CD4-positive, alpha-beta memory T cell (primary cell): ENCODE results near the gene GMDS. TPM values are rescaled to one million over a fixed set of nuclear protein-coding genes. Genes with fewer than 3 reads are reported as not detected.
A peak's percentile ranks its signal among the peaks of the same experiment; 100 is the strongest.

Experiments used
- CTCF ChIA-PET: fragments of 350-600 bp; sonication (Branson Sonifier 250); formaldehyde crosslinking; loops from one replicate; lab custom pipeline; 2021; ENCODE audit warnings: inconsistent platforms; ENCODE audit not compliant: partially characterized antibody; lab: Charles Lee
- POLR2A ChIA-PET: fragments of 350-600 bp; sonication (Branson Sonifier 250); formaldehyde crosslinking; loops from one replicate; lab custom pipeline; 2021; ENCODE audit not compliant: partially characterized antibody; lab: Charles Lee
- DNase-seq, 5 donors: peaks; one replicate each; pipeline versions ENCODE4 v3.0.0 to v3.0.0-alpha.2; 2020 to 2022; ENCODE audit warnings: mixed read lengths in 1 of 5
- H3K27ac ChIP-seq: one replicate; pipeline ENCODE4 v1.7.0; 2013; ENCODE audit warnings: low read depth, low read length
- H3K27me3 ChIP-seq: 2 replicates; pipeline ENCODE4 v1.7.0; 2013; ENCODE audit warnings: mild to moderate bottlenecking, low read length, moderate library complexity; ENCODE audit not compliant: insufficient read depth
- H3K36me3 ChIP-seq: 2 replicates; pipeline ENCODE4 v1.7.0; 2013; ENCODE audit warnings: mild to moderate bottlenecking, low read length, moderate library complexity; ENCODE audit not compliant: insufficient read depth
- H3K4me1 ChIP-seq: 2 replicates; pipeline ENCODE4 v1.7.0; 2013; ENCODE audit warnings: mild to moderate bottlenecking, low read length, moderate library complexity; ENCODE audit not compliant: insufficient read depth
- H3K4me3 ChIP-seq, 2 donors: one replicate each; pipeline ENCODE4 v1.7.0; 2013; ENCODE audit warnings: low read length in 2 of 2, mild to moderate bottlenecking in 1 of 2
- H3K9me3 ChIP-seq, 2 donors: one replicate each; pipeline ENCODE4 v1.7.0; 2013; ENCODE audit warnings: low read length in 2 of 2, control low read depth in 1 of 2; ENCODE audit not compliant: control insufficient read depth in 1 of 2
- H3K27ac Mint-ChIP-seq, 7 donors: one replicate each; pipeline ENCODE4 v1.8.0; 2020 to 2021; ENCODE audit warnings: mixed read lengths in 7 of 7, mild to moderate bottlenecking in 6 of 7, inconsistent platforms in 3 of 7, moderate library complexity in 3 of 7
- H3K27me3 Mint-ChIP-seq, 2 donors: one replicate each; pipeline ENCODE4 v1.8.0; 2020 to 2021; ENCODE audit warnings: mixed read lengths in 2 of 2
- H3K36me3 Mint-ChIP-seq, 2 donors: one replicate each; pipeline ENCODE4 v1.8.0; 2020 to 2021; ENCODE audit warnings: mixed read lengths in 2 of 2, inconsistent platforms in 1 of 2, mild to moderate bottlenecking in 1 of 2
- H3K4me1 Mint-ChIP-seq, 4 donors: one replicate each; pipeline ENCODE4 v1.8.0; 2020 to 2021; ENCODE audit warnings: mixed read lengths in 4 of 4, mild to moderate bottlenecking in 1 of 4
- H3K4me3 Mint-ChIP-seq, 8 donors: one replicate each; pipeline ENCODE4 v1.8.0; 2020 to 2021; ENCODE audit warnings: mixed read lengths in 8 of 8, mild to moderate bottlenecking in 7 of 8, moderate library complexity in 6 of 8, inconsistent platforms in 3 of 8
- H3K9me3 Mint-ChIP-seq, 8 donors: one replicate each; pipeline ENCODE4 v1.8.0; 2020 to 2021; ENCODE audit warnings: mixed read lengths in 8 of 8, mild to moderate bottlenecking in 5 of 8, inconsistent platforms in 3 of 8, moderate library complexity in 1 of 8
- intact Hi-C: fragments of 100-400 bp; cut with micrococcal nuclease; formaldehyde crosslinking; loops from one replicate; pipeline ENCODE4 v1.15.1; 2023
- polyA plus RNA-seq, 2 donors: library from polyadenylated mRNA; unstranded; fragments of 300-500 nt; fragmentation: Illumina TruSeq; gene quantifications; one replicate each; pipeline ENCODE4 v1.2.3, GENCODE V29; 2021
- total RNA-seq, 2 experiments: library from RNA; stranded (reverse); gene quantifications; one replicate each; pipeline ENCODE4 v1.2.3, GENCODE V29; 2021

Gene GMDS
- total and polyA plus RNA-seq, 4 experiments from 2014 or later, result 12.1 to 24.0 (median 15.2) TPM

DNA sequence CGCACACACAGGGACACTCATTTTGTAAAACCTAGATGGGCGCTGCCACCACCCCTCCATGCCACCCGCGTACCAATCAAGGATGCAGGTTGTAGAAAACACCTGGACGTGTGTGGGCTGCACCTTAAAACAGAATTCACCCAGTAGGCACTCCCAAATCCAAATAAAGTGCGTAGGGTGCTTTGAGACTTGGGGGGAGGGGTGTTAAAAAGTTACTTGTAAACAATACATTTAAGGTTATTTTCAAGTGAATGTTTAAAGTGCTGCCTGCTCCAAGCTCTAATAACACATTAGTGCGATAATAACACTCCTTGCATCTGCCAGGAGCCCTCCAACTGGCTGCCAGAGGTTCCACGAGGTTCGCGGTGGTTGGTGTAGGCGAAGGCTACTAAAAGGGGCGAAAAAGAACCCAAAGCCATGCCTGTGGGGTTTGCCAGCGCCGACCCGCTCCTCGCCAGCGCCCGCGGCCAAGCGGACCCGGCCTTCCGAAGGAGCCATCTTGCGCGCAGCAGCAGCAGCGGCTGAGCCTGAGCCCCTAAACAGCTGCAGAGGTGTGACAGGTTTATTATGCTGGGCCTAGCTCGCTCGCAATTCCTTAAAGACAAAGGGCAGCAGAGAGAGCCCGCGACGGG, 624.2 kb downstream of the GMDS start:
- H3K27me3 Mint-ChIP-seq, result peaks cover 44 to 60% of the 10 kb centered on the region in 2 donors
- DNase-seq, result no peak
- H3K36me3 Mint-ChIP-seq, result peaks cover 4 to 22% of the 10 kb centered on the region in 2 donors
- no peaks in the 10 kb centered on the region for H3K36me3 ChIP-seq
- CTCF ChIA-PET, result no interaction called here
- intact Hi-C loops, result no loop called here
- no peaks in the 10 kb centered on the region for H3K9me3 ChIP-seq
- peaks cover 15% of the 10 kb centered on the region for H3K4me1 ChIP-seq
- H3K27ac ChIP-seq, result no peak overlapping the region
- POLR2A ChIA-PET, result no interaction called here
- H3K27ac Mint-ChIP-seq, result no peak overlapping the region
- H3K9me3 Mint-ChIP-seq, result peaks cover 0 to 2% (median 0%) of the 10 kb centered on the region in 8 donors
- peaks cover 11% of the 10 kb centered on the region for H3K27me3 ChIP-seq
- no peak overlapping the region for H3K4me3 ChIP-seq
- H3K4me3 Mint-ChIP-seq, result no peak overlapping the region
- H3K4me1 Mint-ChIP-seq, result peaks cover 11 to 17% (median 12%) of the 10 kb centered on the region in 4 donors

DNA sequence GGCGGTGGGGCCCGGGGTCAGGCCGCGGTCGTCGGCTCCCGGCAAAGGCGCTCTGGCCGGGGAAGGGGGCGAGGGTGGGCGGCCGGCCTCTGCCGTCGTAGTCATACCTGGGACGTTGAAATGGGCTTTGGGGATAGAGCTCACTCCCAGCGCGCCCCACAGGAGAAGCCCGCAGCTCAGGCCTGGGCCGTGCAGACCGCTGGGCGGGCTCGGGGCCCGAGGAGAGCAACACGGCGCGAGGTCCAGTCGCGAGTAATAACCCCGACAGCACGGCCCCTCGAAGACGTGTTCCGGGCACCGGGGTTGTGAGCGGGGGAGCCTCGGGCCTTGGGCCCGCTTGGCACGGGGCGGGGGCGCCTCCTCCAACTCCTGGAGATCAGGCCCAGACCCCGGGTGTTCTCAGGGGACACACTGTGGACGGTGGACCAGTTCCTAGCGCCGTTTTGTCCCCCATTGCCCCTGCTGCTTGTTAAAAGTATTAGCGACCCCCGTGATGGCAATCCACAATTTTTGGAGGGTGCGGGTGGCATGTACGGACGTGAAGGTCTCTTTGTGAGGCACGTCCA, 624.8 kb downstream of the GMDS start:
- CTCF ChIA-PET, result no interaction called here
- Histone ChIP-seq H3K27me3 (peaks cover 9% of the 10 kb centered on the region), H3K27ac (no peak overlapping the region), H3K9me3 (no peaks in the 10 kb centered on the region), H3K4me1 (peaks cover 9% of the 10 kb centered on the region), H3K4me3 (no peak overlapping the region), H3K36me3 (no peaks in the 10 kb centered on the region)
- Mint-ChIP-seq H3K9me3 (peaks cover 0 to 2% (median 0%) of the 10 kb centered on the region in 8 donors), H3K4me3 (no peak overlapping the region), H3K36me3 (peaks cover 4 to 22% of the 10 kb centered on the region in 2 donors), H3K27ac (no peak overlapping the region), H3K4me1 (peaks cover 6 to 11% (median 8%) of the 10 kb centered on the region in 4 donors), H3K27me3 (peaks cover 46 to 62% of the 10 kb centered on the region in 2 donors)
- POLR2A ChIA-PET, result no interaction called here
- no peak for DNase-seq
- intact Hi-C loops, result no loop called here

DNA sequence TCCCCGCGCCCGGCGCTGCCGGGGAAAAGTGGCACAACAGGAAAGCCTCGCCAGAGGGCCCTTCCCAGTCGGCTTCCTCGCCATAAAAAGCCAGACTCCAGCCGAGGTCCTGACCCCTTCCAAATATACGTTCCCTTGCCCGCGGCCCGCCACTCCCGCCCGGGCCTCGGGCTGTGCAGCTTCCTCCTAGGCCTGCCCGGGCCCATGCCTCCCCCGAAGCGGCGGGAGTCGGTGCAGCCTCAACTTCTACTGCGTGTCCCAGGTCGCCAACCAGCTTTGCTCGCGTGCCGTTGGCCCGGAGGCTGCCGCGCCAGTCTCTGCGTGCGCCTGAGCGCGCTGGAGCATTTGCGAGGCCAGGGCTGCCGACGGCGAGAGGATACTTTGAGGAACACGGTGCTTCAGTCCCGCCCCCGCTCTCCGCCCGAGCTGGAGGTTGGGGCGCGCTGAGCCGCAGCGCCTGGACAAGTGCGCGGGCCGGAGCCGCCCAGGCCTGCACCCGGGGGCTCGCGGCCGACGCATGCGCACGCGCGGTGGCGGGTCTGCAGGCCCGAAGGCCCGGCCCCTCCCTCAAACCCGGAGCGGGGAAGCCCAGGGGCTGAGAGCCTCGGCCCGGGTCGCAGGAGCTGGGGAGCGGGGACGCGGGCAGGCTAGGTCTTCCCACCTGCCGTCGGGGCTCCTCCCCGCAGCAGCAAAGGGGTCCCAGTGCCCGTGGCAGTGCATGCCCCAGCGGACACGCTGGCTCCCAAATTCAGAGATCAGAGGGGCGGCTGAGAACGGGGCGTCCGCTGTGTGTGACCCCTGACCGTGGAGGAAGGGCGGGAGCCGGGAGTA, 625.5 kb downstream of the GMDS start:
- ChIA-PET CTCF (no interaction called here), POLR2A (no interaction called here)
- Histone ChIP-seq H3K4me3 (no peak overlapping the region), H3K27me3 (peaks cover 4% of the 10 kb centered on the region), H3K9me3 (no peaks in the 10 kb centered on the region), H3K36me3 (no peaks in the 10 kb centered on the region), H3K4me1 (peaks cover 2% of the 10 kb centered on the region), H3K27ac (no peak overlapping the region)
- Mint-ChIP-seq H3K27ac (no peak overlapping the region), H3K4me1 (peaks cover 0 to 4% (median 2%) of the 10 kb centered on the region in 4 donors), H3K36me3 (peaks cover 4 to 22% of the 10 kb centered on the region in 2 donors), H3K9me3 (no peaks in the 10 kb centered on the region), H3K4me3 (no peak overlapping the region), H3K27me3 (peaks cover 42 to 57% of the 10 kb centered on the region in 2 donors)
- intact Hi-C loops, result no loop called here
- DNase-seq, result no peak

DNA sequence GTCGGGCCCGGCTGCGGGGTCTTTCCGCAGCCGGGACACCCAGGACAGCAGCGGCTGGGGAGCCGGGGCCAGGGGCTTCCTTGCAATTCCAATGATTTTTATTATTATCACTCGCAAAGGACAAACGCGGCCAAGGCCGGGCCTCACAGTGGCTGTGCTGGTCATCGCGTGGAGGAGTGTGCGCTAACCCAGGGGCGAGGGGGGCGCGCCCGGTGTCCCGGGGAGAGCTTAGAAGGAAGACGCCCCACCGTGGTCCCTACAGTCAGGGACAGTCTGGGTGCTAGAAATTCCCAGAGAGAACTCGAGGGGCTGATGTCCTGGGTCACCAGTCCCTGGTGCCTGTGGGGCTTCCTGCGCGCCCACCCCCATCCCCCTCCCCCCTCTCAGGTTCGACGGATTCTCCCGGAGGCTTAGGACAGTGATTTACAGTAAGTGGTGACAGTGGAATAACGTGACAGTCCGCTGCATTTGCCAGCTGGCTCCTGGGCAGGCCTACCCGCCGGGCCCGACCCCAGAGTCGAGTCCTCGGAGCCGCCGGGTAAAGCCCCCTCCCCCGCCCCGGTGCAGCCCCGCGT, 626.2 kb downstream of the GMDS start:
- peaks cover 1% of the 10 kb centered on the region for H3K4me1 ChIP-seq
- H3K36me3 ChIP-seq, result no peaks in the 10 kb centered on the region
- peaks cover 0 to 4% (median 1%) of the 10 kb centered on the region in 4 donors for H3K4me1 Mint-ChIP-seq
- intact Hi-C loops, result no loop called here
- H3K4me3 ChIP-seq, result no peak overlapping the region
- no peak overlapping the region for H3K27ac ChIP-seq
- H3K27me3 Mint-ChIP-seq, result peaks cover 42 to 57% of the 10 kb centered on the region in 2 donors
- ChIA-PET POLR2A (no interaction called here), CTCF (no interaction called here)
- H3K27ac Mint-ChIP-seq, result no peak overlapping the region
- peaks cover 7% of the 10 kb centered on the region for H3K27me3 ChIP-seq
- no peak for DNase-seq
- peaks cover 4 to 22% of the 10 kb centered on the region in 2 donors for H3K36me3 Mint-ChIP-seq
- no peak overlapping the region for H3K4me3 Mint-ChIP-seq
- no peaks in the 10 kb centered on the region for H3K9me3 ChIP-seq
- H3K9me3 Mint-ChIP-seq, result no peaks in the 10 kb centered on the region

DNA sequence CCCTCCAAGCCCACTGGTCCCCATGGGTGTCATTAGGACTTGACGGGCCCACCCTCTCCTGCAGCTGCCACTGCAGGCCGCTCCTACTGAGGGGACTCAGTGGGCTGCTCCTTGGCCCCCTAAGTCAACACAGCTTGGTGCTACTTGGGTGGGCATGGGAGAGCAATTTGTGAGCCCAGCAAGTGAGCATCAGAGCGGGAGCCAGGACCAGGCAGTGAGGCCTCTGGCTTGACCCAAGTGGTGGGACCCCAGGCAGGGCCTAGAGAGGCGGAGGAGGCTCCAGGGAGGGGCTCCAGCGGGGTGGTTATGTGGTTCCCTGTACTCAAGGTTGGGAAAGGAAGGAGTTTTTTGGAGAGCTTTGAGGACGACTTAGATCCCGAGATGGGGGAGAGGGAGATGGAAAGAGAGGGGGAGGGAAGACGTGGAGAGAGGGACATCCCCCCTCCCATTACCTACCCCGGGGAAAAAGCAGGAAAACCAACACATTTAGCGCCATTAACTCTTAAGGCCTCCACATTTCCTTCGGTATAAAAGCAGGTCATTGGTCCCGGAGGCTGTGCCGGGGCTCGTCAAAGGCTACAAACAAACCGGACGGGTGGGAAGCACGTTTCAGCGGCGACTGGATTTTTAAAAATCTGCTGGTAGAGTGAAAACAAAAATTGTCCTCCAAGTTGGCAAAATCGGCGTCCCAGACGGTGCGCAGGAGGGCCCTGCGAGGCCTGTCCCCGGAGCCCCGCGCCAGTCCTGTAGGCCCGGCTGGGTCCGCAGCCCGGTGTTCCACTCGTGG, 626.9 kb downstream of the GMDS start:
- H3K27me3 ChIP-seq, result peaks cover 12% of the 10 kb centered on the region
- Mint-ChIP-seq H3K4me3 (peak overlapping the region in 3 of 8 donors; percentile 13 to 36 (median 13)), H3K36me3 (peaks cover 4 to 19% of the 10 kb centered on the region in 2 donors)

DNA sequence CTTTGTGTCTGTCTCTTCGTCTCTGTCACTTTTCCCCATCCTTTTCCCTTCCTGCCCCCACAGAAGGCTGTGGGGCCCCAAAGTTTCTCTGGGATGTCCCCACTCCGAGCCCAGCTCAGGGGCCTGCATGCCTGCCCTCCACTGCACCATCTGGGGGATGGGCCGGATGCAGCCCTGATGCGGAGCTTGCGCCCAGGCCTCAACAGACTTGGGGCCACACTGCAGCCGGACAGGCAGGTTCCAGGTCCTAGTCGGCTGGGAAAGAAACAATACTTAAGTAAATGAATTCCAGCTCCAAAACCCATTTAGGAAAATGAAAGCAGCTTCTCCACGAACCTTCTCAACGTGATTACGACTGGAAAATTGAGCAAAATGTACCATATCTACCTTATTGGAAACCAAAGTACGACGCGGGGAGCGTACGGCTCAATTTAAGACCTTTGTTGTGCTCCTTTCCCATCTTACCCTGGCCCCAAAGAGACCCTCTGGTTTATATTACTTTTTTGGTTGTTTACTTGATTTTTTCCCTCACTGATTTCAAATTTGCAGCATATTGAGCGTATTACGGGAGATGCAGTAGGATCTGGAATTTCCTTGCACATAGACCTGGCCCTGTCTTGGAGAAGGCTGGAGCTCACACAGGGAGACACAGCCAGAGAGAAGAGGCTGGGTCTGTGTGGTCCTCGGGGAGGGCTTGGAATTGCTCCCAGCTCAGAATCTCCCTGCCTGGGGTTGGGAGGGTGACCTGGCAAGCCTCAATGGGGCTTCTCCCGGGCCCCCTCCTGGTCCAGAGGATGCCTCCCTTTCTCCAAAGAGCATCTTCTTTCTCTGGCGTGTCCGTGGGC, 627.7 kb downstream of the GMDS start:
- POLR2A ChIA-PET, result no interaction called here
- Histone ChIP-seq H3K4me1 (peaks cover 10% of the 10 kb centered on the region), H3K27ac (no peak overlapping the region), H3K36me3 (no peaks in the 10 kb centered on the region), H3K9me3 (no peaks in the 10 kb centered on the region), H3K27me3 (peaks cover 20% of the 10 kb centered on the region), H3K4me3 (no peak overlapping the region)
- CTCF ChIA-PET, result interaction anchor here (1.5 kb wide), 1 partner anchor 1017 kb away, joined by 3 read pairs; no protein-coding TSS in a partner anchor
- H3K27me3 Mint-ChIP-seq, result peaks cover 45 to 58% of the 10 kb centered on the region in 2 donors
- intact Hi-C loops, result no loop called here
- peak overlapping the region in 2 of 8 donors; percentile 0 to 26 for H3K4me3 Mint-ChIP-seq
- no peak for DNase-seq
- H3K36me3 Mint-ChIP-seq, result peaks cover 3 to 12% of the 10 kb centered on the region in 2 donors
- H3K9me3 Mint-ChIP-seq, result no peaks in the 10 kb centered on the region
- no peak overlapping the region for H3K27ac Mint-ChIP-seq
- H3K4me1 Mint-ChIP-seq, result peaks cover 2 to 12% (median 4%) of the 10 kb centered on the region in 4 donors

More for the DNA sequence above, 626.9 kb downstream of the GMDS start:
- ChIA-PET POLR2A (no interaction called here), CTCF (no interaction called here)
- Mint-ChIP-seq H3K4me1 (peaks cover 2 to 5% (median 3%) of the 10 kb centered on the region in 4 donors), H3K27ac (no peak overlapping the region), H3K9me3 (no peaks in the 10 kb centered on the region), H3K27me3 (peaks cover 45 to 58% of the 10 kb centered on the region in 2 donors)
- no peak overlapping the region for H3K4me3 ChIP-seq
- intact Hi-C loops, result no loop called here
- H3K27ac ChIP-seq, result no peak overlapping the region
- H3K36me3 ChIP-seq, result no peaks in the 10 kb centered on the region
- no peak for DNase-seq
- peaks cover 8% of the 10 kb centered on the region for H3K4me1 ChIP-seq
- no peaks in the 10 kb centered on the region for H3K9me3 ChIP-seq
